Prostate gland (tissue), 1 donor: ENCODE measurements around the gene ADAMTSL3.

Experiments used
- POLR2A ChIP-seq: fragments of 450-650 bp; IDR thresholded peaks from one replicate; pipeline ENCODE4 v1.6.1; 2016; ENCODE audit warnings: antibody characterized with exemption, mild to moderate bottlenecking
- POLR2AphosphoS5 ChIP-seq: sonication (generic); formaldehyde crosslinking; IDR thresholded peaks from one replicate; pipeline ENCODE4 v1.6.1; 2017; ENCODE audit warnings: antibody characterized with exemption

- no peak for TF ChIP-seq POLR2A
- TF ChIP-seq POLR2AphosphoS5, result no peak
These were observed 215.4 kb downstream of the ADAMTSL3 start for GRCh38 chr15:83869341-83869740.
